Stimulated activated CD4-positive, alpha-beta T cell treated with anti-CD3 and anti-CD28 coated beads, Interleukin-4, amount 100 ng/mL, for 4 hours (primary cell): ENCODE measurements around the gene SCN10A.
A peak's percentile ranks its signal among the peaks of the same experiment; 100 is the strongest.

ENCODE experiments used
- DNase-seq, 2 experiments: peaks; one replicate each; pipeline ENCODE4 v3.0.0-alpha.2; 2020

Gene SCN10A

DNA sequence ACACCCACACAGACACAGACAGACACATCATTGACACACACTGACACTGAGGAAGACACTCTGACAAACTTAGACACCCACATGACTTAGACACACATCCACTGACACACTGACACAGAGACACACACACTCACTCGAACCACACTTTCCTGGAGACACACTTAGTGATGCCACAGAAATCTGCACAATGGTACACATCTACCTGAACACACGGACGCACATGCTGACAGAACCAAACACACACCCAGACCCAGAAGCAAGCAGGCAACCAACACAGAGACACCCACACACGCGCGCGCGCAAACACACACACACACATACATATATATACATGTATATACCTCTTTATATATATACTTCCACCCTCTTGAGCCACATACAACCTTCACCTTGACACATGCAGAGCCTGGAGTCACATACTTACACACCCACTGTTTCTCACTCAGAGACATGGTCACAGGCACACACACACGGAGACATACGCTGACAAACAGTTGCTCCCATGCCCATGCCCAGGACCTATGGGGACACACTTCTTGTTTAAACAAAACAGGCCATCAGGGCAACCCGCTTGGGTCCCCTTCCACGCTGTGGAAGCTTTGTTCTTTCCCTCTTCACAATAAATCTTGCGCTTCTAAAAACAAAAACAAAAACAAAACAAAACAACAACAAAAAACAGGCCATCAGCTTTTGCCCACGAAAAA lies 165.6 kb downstream of the SCN10A start:
- no peak for DNase-seq

- DNase-seq: peak; percentile 61 to 77
Measured at GRCh38 chr3:38649500-38650247, 166.3 kb downstream of the SCN10A start, which contains the start of gene SCN5A. SCN5A (minus strand) TSS chr3:38649687; CDS start chr3:38633307, 16,380 bp downstream.

GRCh38 chr3:38648659-38649499 lies 167.1 kb downstream of the SCN10A start:
- DNase-seq: no peak

DNA sequence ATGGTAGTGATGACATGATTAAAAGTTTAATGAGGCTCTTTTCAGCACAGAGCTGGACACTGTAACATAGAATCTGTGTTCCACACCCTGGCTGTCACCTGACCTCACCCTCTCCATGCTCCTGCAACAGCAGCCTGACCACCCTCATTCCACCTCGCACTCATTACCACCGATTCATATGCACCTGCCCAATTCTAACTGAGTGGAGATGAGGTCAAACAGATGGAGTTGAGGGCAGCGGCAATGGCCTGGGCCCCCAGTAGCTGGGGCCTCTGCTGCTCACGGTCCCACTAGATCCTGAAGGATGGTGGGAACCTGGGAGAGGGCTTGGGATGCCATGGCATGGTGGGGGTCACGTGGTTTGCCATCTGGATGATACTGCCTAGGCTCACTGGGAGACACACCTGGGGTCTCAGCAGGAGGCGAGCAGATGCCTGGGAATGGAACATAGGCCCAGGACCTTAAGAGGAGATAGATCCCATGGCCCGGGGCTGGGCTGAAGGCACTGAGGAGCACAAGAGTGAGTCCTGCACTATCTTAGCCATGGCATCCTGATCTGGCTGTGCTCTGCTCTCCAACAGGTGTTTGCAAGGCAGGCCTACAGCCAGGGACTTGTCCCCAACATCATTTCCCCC lies 167.9 kb downstream of the SCN10A start:
- DNase-seq: no peak

GRCh38 chr3:38647217-38647970 lies 168.6 kb downstream of the SCN10A start:
- DNase-seq: no peak
